A549 (cell line): ENCODE data around the gene SPINK2.

Source experiments
- CEBPB ChIP-seq, 2 experiments: fragments of >200 bp in 1 of 2; sonication (Bioruptor Twin) in 1 of 2; formaldehyde crosslinking in 1 of 2; IDR thresholded peaks; 2 replicates each; pipeline ENCODE4 v1.6.1; 2012 to 2016
- ESRRA ChIP-seq: fragments of 150-350 bp; IDR thresholded peaks from 2 replicates; pipeline ENCODE4 v1.6.1; 2014; ENCODE audit warnings: mild to moderate bottlenecking, low read length, borderline replicate concordance
- HOXB5 ChIP-seq: fragments of 250-450 bp; sonication (Bioruptor Pico); IDR thresholded peaks from 2 replicates; pipeline ENCODE4 v1.5.0; 2020; ENCODE audit warnings: mild to moderate bottlenecking, moderate library complexity
- POLR2A ChIP-seq: IDR thresholded peaks from 2 replicates; pipeline ENCODE4 v1.6.1; 2012; ENCODE audit warnings: mild to moderate bottlenecking, low read length
- RFX5 ChIP-seq: fragments of 450-650 bp; IDR thresholded peaks from 2 replicates; pipeline ENCODE4 v1.7.1; 2014; ENCODE audit warnings: antibody characterized with exemption, mild to moderate bottlenecking, moderate library complexity
- ZNF302 ChIP-seq: fragments of 250-450 bp; sonication (Bioruptor Pico); IDR thresholded peaks from 2 replicates; pipeline ENCODE4 v1.9.0; 2021; ENCODE audit warnings: inconsistent platforms, mild to moderate bottlenecking, moderate library complexity
- TF ChIP-seq, protein P1 (sequence below): fragments of >200 bp; sonication (Bioruptor Twin); formaldehyde crosslinking; IDR thresholded peaks from 3 replicates; pipeline ENCODE4 v1.5.1; 2016

DNA sequence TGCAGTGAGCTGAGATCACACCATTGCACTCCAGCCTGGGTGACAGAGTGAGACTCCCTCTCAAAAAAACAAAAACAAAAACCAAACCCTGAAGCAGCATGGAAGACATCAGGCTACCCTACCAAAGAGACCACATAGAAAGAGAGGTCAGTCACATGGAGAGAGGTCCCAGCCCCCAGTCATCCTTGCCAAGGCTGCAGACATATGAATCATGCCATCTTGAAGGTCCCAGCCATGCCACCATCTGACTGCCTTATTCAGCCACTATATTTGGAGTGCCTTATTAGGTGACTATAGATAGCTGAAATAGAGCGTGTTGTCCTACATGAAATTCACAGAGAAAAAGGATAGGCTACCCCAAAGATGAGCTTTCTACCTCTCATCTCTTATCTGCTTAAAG is 48.2 kb downstream of the SPINK2 start:
- no peak for TF ChIP-seq ESRRA
- TF ChIP-seq, protein P1, sequence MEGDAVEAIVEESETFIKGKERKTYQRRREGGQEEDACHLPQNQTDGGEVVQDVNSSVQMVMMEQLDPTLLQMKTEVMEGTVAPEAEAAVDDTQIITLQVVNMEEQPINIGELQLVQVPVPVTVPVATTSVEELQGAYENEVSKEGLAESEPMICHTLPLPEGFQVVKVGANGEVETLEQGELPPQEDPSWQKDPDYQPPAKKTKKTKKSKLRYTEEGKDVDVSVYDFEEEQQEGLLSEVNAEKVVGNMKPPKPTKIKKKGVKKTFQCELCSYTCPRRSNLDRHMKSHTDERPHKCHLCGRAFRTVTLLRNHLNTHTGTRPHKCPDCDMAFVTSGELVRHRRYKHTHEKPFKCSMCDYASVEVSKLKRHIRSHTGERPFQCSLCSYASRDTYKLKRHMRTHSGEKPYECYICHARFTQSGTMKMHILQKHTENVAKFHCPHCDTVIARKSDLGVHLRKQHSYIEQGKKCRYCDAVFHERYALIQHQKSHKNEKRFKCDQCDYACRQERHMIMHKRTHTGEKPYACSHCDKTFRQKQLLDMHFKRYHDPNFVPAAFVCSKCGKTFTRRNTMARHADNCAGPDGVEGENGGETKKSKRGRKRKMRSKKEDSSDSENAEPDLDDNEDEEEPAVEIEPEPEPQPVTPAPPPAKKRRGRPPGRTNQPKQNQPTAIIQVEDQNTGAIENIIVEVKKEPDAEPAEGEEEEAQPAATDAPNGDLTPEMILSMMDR: no peak
- TF ChIP-seq ZNF302: no peak
- TF ChIP-seq POLR2A: no peak
- TF ChIP-seq RFX5: no peak
- TF ChIP-seq HOXB5 (CRISPR knock-in tag): no peak
- no peak for TF ChIP-seq CEBPB (IDR thresholded peaks at IDR 0.05)
